Fibroblast of villous mesenchyme (primary cell): ENCODE measurements around the gene KIRREL3. TPM values are rescaled to one million over a fixed set of nuclear protein-coding genes. Genes with fewer than 3 reads are reported as not detected.

Source experiments
- DNase-seq: peaks from one replicate; pipeline ENCODE4 v3.0.0-alpha.2; 2010; ENCODE audit warnings: low read depth
- H3K4me3 ChIP-seq: 2 replicates; pipeline ENCODE4 v1.5.1; 2011; ENCODE audit warnings: low read depth, mild to moderate bottlenecking, low read length
- total RNA-seq: library from RNA; depleted of rRNA; stranded (reverse); fragments of >200 nt; gene quantifications from 2 replicates; pipeline ENCODE4 v1.2.3, GENCODE V29; 2012
- TF ChIP-seq, protein P1 (sequence below): IDR thresholded peaks from 2 replicates; pipeline ENCODE4 v1.5.1; 2012; ENCODE audit warnings: low read depth, mild to moderate bottlenecking, low read length; ENCODE audit not compliant: insufficient read depth

The KIRREL3 gene
- total RNA-seq, 1 donor: 9.9 TPM

DNA sequence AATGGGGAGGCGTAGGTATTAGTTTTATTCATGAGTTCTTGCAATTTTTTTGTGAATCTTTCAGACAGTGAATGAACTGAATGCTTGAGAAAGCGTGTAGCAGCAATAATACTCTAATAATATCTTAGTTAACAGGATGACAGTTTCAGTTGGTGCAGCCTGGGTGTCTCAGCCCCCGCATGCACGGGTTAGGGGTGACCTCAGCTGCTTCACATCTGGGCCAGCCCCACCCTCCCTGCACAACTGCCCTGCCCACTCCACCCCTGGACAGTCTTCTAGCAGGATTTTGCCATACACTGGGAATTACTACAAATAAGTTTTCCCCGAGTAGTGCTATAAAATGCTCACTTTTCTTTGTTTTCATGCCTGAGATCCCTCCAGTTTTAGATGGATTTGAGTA is 561.9 kb downstream of the KIRREL3 start:
- no peak overlapping the region for H3K4me3 ChIP-seq
- DNase-seq: no peak
- TF ChIP-seq, protein P1, sequence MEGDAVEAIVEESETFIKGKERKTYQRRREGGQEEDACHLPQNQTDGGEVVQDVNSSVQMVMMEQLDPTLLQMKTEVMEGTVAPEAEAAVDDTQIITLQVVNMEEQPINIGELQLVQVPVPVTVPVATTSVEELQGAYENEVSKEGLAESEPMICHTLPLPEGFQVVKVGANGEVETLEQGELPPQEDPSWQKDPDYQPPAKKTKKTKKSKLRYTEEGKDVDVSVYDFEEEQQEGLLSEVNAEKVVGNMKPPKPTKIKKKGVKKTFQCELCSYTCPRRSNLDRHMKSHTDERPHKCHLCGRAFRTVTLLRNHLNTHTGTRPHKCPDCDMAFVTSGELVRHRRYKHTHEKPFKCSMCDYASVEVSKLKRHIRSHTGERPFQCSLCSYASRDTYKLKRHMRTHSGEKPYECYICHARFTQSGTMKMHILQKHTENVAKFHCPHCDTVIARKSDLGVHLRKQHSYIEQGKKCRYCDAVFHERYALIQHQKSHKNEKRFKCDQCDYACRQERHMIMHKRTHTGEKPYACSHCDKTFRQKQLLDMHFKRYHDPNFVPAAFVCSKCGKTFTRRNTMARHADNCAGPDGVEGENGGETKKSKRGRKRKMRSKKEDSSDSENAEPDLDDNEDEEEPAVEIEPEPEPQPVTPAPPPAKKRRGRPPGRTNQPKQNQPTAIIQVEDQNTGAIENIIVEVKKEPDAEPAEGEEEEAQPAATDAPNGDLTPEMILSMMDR: no peak

DNA sequence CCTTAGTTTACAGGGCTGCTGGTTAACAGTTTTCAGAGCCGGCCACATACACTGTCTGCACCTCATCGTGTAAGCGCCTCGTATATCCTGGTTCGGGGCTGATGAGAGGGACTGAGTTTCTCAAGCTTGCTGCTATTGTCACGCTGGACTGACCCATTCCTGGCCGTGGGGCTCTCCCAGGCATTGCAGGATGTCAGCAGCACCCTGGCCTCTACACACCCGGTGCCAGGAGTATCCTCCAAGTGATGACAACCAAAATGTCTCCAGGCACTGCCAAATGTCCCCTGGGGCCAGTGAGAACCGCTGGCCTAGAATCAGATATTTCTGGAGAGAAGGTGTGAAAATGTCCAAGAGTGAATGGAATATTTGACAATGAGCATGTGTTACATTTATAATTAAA is 562.3 kb downstream of the KIRREL3 start:
- no peak overlapping the region for H3K4me3 ChIP-seq
- TF ChIP-seq, protein P1: no peak
- DNase-seq: no peak

DNA sequence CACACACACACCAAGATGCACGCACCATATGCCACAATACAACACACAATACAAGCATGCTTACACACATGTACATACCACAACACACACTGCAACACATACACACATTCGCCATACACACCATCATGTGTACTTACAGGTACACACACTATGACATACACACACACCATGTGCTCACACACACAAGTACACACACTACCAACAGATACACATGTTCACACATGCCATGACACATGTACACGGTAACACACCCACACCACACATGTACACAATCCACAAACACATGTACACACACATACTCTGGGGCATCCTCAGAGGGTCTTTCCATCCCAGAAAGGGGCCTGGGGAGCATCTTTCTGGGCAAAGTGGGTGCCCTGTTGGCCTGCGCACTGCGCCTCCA is 562.8 kb downstream of the KIRREL3 start:
- TF ChIP-seq, protein P1: no peak
- H3K4me3 ChIP-seq: no peak overlapping the region
- DNase-seq: no peak

DNA sequence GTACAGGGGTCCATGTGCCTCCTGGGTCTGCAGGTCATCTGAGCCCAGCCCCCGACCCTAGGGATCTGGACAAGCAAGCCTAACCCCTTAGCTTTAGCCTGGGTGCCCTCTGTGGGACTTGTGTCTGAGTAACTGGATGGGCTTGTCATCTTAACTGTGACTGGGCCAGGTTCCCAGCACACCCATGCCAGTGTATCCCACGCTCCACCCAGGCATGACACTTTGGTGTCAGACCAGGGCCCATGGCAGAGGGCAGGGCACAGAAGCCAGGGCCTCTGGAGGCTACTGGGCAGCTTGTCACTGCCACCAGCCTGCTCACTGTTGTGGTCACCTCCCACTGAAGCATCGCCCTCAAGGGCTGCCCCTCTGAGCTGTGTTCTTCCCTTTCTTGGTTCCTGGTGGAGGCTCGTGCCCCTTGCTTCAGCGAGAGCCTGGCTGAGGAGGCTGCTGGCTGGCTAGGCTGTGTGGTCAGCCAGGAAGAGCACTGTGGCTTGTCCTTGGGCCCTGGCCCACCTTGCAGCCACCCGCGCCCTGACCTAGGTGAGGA is 564.3 kb downstream of the KIRREL3 start:
- DNase-seq: no peak
- TF ChIP-seq, protein P1: no peak
- H3K4me3 ChIP-seq: no peak overlapping the region

DNA sequence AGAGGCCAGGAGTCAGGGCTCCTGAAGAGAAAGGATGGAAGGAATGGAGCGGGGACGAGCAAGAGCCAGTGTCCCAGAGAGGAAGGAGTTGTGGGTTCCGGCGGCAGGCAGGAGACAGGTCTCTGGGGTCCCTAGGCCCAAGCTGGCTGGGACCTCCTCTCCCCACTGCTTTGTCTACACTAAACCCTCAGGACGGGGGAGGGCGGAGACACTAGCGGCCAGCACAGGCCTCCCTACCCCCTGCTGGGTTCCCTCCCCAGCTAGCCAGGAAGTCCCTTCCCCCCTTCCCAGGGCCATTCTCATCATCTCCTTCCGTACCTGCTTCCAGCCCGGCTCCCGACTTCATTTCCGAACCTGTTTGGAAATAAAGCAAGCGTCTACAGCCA is 565.6 kb downstream of the KIRREL3 start:
- H3K4me3 ChIP-seq: no peak overlapping the region
- no peak for DNase-seq
- TF ChIP-seq, protein P1: no peak

DNA sequence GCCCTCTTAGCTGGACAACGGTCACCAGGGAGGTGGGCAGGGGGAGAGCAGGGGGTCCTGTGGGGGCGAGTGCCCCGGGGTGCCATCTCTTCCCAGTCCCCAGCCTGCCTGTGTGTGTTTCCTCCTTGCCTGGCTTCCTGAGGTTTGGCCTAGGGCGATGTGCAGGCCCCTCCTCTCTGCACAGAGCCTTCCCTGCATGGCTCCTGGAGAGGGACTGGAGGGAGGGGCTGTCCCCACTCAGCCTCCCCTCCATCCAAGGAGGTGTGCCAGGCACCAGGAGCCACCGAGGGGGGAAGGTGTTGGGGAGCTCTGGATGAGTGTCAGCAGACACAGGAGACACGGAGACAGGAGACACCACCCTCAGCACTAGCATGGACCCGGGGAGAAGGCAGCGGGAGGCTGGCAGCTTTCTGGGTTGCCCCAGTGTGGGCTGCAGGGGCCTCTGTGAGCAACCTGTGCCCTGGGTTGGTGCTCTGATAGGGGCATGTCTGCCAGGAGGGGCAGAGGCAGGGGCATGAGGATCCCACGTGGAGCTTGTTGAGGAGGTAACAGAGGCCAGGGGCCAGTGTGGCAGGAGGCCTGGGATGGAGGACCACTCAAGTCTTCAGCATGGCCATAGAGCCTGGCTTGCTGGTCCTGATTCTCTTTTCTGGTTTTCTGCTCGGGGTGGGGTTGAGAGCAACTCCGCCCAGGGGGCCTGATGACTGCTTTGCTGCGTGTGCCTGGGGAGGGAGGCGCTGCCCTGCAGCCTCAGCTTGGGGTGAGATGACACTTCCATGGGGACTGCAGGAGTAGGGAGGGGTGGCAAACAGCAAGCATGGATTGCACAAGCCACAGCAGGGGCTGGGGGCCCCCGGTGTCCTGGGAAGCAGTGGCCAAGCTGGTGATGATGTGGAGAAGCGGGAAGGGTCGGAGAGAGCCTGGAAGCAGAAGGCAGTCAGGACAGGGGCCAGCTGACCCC is 566.3 kb downstream of the KIRREL3 start:
- TF ChIP-seq, protein P1: no peak
- DNase-seq: no peak
- H3K4me3 ChIP-seq: no peak overlapping the region
